Upper lobe of left lung (tissue), 4 donors: ENCODE results near the gene KATNAL1.

ENCODE experiments used
- CTCF ChIP-seq, 6 experiments: fragments of 450-650 bp in 4 of 6; fragments of 200-600 bp in 2 of 6; sonication (generic) in 2 of 6; IDR thresholded peaks; one replicate each; pipeline ENCODE4 v1.5.1; 2016 to 2019; ENCODE audit warnings: antibody characterized with exemption in 6 of 6
- EP300 ChIP-seq, 4 donors: sonication (generic); formaldehyde crosslinking; IDR thresholded peaks; one replicate each; pipeline ENCODE4 v1.5.1; 2017; ENCODE audit warnings: antibody characterized with exemption in 4 of 4, control low read depth in 2 of 4
- POLR2A ChIP-seq, 4 donors: fragments of 450-650 bp; IDR thresholded peaks; one replicate each; pipeline ENCODE4 v1.5.1; 2016 to 2017; ENCODE audit warnings: antibody characterized with exemption in 4 of 4, mild to moderate bottlenecking in 2 of 4
- POLR2AphosphoS5 ChIP-seq, 2 donors: sonication (generic); formaldehyde crosslinking; IDR thresholded peaks; one replicate each; pipeline ENCODE4 v1.5.1; 2017; ENCODE audit warnings: antibody characterized with exemption in 2 of 2

- TF ChIP-seq CTCF (IDR thresholded peaks at IDR 0.05) (no peak), POLR2A (IDR thresholded peaks at IDR 0.05) (no peak), EP300 (IDR thresholded peaks at IDR 0.05) (no peak), POLR2AphosphoS5 (IDR thresholded peaks at IDR 0.05) (no peak)
Observed at GRCh38 chr13:30222254-30222653, 85.1 kb downstream of the KATNAL1 start.
